ENCODE measurements around the gene GTF2F1.
"Not testable (repeated sequence)": the region's sequence is repeated elsewhere in the genome, so short reads cannot be mapped to it uniquely, and the experiment has no call there.

The GTF2F1 gene

GRCh38 chr19:6355321-6356040 is 37.5 kb downstream of the GTF2F1 start:
- DNase-seq (ENCODE audit: low read depth in 2 of 2), result not testable (repeated sequence)

GRCh38 chr19:6354098-6354674 is 38.8 kb downstream of the GTF2F1 start:
- DNase-seq (ENCODE audit: low read depth in 2 of 2), result no peak

GRCh38 chr19:6352381-6353165 is 40.4 kb downstream of the GTF2F1 start:
- DNase-seq (ENCODE audit: low read depth in 2 of 2), result no peak

GRCh38 chr19:6350688-6351087 is 42.3 kb downstream of the GTF2F1 start:
- DNase-seq (ENCODE audit: low read depth in 2 of 2), result no peak

GRCh38 chr19:6349271-6349670 is 43.7 kb downstream of the GTF2F1 start:
- not testable (repeated sequence) for DNase-seq (ENCODE audit: low read depth in 2 of 2)

GRCh38 chr19:6343462-6343861 is 49.5 kb downstream of the GTF2F1 start:
- no peak for DNase-seq (ENCODE audit: low read depth in 2 of 2)

- DNase-seq (ENCODE audit: low read depth in 2 of 2), result no peak
Observed at GRCh38 chr19:6340493-6341201, 52.3 kb downstream of the GTF2F1 start.

- DNase-seq (ENCODE audit: low read depth in 2 of 2), result no peak
Observed at GRCh38 chr19:6334490-6335285, 58.3 kb downstream of the GTF2F1 start.

- no peak for DNase-seq (ENCODE audit: low read depth in 2 of 2)
Observed at GRCh38 chr19:6333439-6333838, 59.5 kb downstream of the GTF2F1 start, which contains the start of gene ACER1. Gene ACER1, minus strand, starts transcription at chr19:6333612. Its CDS starts 61 bp downstream, at chr19:6333551.
